Activated CD4-positive, alpha-beta T cell treated with anti-CD3 and anti-CD28 coated beads, Interleukin-2, amount 50 U/mL, for 1 hour (primary cell): ENCODE results near the gene NR1H4.
"Not testable (repeated sequence)": the region's sequence is repeated elsewhere in the genome, so short reads cannot be mapped to it uniquely, and the experiment has no call there.

Experiments used
- DNase-seq: peaks from one replicate; pipeline ENCODE4 v3.0.0-alpha.2; 2020

Gene NR1H4

DNA sequence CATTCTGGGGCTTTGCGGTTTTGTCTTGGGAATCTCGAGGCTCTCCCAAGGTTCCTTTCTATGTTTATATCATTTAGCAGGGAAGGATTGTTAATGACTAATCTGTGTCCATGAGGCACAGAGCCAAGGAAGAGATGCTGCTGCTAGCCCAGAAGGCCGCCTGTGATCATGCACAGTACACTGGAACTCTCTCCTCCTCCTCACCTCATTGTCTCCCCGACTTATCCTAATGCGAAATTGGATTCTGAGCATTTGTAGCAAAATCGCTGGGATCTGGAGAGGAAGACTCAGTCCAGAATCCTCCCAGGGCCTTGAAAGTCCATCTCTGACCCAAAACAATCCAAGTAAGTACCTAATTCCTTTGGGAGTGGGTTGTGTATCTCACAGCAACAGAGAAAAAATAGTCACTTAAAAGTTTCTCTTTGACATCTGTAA, at the start of gene NR1H4:
NR1H4 (plus strand) TSS at position 151 of the 435 bp plus-strand sequence. CDS start 19,458 bp downstream, outside the sequence.
- DNase-seq, result no peak

DNA sequence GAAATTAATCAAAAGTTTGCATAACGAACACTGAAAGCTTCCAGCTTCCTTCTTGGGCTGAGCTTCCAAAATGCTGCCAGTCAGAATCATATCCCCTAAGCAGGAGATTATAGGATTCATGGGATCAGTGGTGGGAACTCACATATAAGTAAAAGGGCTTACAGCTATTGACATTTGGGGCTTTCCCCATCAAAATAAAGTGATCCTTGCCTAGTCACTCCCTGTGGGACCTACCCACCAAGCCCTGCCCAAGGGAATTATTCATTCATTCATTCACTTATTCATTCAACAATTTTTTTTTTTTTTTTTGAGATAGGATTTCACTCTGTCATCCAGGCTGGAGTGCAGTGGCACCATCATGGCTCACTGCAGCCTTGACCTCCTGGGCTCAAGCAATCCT, 47.5 kb upstream of the NR1H4 start:
- DNase-seq, result no peak

DNA sequence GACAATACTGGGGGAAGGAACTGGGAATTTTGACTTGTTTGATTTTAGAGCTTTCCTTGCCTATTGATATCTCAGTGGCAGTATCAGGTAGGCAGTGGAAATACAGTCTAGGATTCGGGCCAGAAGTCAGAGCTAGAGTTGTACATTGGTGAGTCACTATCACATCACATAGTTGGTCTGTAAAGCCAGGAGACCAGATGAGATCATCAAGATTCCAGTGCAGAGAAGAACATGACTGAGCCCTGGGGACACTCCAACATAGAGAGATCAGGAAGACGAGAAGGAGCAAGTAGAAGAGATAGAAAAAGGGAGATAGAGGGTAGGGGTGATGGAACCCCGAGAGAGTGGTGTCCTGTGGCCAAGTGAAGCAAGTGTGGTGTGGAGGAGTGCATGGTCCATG, 46.6 kb upstream of the NR1H4 start:
- DNase-seq, result no peak

DNA sequence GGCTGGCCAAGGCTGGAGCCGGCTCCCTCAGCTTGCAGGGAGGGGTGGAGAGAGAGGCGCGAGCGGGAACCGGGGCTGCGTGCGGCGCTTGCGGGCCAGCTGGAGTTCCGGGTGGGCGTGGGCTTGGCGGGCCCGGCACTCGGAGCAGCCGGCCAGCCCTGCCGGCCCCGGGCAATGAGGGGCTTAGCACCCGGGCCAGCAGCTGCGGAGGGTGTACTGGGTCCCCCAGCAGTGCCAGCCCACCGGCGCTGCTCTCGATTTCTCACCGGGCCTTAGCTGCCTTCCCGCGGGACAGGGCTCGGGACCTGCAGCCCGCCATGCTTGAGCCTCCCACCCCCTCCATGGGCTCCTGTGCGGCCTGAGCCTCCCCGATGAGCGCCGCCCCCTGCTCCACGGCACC, 43.4 kb upstream of the NR1H4 start:
- not testable (repeated sequence) for DNase-seq

DNA sequence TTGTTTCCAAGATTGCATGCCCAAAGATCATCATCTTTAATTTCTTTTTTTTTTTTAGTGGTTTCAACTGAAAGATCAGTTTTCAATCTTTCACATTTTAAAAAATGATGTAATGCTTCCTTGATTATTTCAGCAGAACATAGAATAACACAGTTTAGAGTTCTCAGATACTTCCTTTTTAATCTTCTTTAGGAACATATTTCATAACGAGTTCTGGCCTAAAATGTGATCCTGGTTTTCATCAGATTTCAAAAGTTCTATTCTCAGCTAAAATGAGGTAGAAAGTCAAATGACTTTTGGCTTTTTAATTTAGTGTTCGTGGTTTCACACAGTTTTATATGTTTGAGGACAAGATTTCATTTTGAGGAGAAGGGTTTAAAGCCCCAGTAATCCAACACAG, 40.0 kb upstream of the NR1H4 start:
- no peak for DNase-seq

DNA sequence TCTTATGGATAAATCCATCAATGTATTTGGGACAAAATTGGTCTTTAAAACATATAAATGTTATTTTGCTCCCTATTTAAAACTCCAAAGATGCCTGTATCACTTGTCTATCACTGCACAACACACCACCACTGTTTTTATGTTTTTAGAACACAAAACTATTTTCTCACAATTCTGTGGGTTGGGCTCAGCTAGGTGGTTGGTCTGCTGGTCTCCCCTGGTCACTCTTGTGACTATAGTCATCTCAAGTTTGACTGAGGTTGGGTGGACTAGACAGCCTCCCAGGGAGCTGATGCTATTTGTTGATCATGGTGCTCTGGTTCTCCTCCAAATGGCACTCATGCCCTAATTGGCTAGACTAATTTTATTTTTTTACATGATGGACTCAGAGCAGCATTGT, 39.5 kb upstream of the NR1H4 start:
- no peak for DNase-seq

DNA sequence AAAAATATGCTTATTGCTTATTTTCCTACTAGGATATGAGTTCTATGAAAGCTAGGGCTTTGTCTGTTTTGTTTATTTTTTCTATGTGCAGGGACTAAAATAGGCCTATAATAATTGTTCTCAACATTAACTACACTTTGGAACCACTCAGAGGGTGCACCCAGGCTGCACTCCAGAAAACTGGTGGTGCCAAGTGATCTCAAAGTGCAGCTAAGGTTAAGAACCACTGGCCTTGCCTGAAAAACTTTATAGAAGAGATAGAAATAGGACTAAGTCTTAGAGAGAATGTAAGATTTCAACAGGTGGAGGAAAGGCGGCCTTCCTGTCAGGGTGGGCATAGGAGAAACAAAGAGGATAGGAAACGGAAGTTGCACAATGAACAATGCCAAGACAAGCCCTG, 37.7 kb upstream of the NR1H4 start:
- no peak for DNase-seq

DNA sequence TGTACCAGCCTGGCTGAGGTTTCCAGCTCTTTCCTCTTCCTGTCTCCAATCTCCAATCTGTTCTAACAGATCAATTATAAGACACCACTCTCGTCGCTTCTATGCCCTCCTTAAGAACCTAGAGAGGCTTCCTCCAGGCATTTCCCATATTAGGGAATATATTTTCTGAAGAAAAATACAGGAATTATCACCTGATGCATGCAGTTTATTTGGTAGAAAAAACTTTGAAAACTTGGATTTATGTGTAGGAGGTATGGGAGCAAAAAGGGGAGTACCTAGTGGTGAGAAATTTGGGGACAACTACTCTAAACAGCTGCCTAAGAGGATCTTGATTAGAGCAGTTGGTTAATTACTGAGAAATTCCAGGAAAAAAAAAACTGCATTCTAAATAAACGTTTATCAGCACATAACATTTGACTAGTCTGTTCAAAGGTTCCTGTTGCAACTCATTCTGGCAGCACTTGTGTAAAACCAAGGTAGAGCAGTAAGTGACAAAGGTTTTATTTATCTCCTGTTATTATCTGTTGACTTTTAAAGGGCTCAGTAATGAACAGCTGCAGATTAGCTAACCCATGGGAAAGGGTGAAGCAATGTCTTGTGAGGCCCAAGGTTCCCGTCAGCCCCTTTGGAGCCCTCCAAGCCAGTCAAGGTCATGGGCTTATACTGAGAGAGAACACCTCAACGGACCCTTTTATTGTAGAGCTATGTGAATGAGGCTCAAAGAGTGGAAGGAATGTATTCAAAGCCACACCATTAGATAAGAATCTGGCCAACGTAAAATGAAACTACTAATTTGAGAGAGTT, 36.4 kb upstream of the NR1H4 start:
- DNase-seq, result no peak

DNA sequence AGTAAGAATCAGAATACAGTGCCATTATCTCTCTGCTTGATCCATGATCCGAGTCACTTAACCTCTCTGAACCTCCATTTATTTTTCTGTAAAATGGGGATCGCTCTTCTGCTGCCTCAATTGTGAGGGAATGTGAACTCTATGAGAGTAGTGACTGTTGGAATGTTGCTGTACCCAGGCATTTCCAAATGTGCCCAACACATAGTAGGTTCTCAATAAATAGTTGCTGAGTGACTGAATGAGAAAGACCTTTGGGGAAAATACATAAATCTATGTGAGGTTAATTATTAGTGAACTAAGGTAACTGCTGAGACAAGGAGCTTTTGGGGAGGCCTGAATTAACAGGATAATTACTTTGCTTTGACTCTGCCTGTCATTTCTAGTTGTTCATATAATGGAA, 33.9 kb upstream of the NR1H4 start:
- no peak for DNase-seq

DNA sequence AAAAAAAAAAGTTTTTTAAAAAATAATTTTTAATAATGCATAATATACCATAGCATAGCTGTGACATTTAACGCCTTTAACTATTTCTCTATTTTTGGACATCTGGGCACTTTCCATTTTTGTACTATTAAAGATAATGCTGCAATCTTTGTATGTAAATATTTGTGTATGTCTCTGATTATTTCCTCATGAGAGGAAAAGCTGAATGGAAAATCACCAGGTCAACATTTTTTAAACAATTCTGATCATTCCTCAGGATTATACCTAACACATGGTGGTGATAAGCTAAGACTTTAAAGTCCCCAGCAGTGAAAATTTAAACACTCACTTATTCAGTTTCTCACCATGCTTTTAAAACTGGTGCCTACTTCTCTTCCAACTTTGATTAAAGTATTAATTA, 31.3 kb upstream of the NR1H4 start:
- DNase-seq, result no peak

DNA sequence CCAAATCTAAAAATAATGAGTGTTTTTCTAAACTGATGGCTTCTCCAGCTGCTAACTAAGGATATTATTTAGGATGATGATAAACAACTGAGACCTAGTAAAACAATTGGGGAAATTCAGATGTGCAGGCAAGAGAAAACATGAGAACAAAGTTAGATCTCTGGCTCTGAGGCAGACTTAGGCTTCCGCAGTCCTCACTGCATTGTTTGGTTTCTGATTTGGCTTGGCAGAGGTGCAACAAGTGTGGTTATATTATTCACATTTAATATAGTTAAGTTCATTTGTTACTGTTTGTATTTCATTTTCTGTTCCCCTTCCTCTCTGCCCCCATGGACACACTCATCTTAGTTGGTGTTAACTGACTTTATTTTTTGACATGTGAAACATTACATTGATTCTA, 30.2 kb upstream of the NR1H4 start:
- DNase-seq, result no peak

DNA sequence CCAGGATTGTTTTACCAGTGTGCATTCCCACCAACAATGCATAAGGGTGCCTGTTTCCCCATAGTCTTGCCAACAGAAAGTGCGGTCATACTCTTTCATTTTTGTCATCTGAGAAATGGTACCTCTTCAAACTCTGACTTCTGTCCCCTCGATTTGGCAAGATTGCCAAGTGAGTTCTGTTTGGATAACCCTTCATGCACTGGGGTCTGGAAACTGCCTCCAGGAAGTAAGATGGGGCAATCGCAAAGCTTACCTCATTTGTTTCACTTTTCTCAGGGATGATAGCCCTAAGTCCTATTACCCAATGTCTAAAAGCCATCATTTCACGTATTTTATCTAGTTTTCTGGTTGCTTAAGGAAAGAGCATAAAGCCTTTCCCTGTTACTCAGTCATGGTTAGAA, 28.6 kb upstream of the NR1H4 start:
- no peak for DNase-seq

DNA sequence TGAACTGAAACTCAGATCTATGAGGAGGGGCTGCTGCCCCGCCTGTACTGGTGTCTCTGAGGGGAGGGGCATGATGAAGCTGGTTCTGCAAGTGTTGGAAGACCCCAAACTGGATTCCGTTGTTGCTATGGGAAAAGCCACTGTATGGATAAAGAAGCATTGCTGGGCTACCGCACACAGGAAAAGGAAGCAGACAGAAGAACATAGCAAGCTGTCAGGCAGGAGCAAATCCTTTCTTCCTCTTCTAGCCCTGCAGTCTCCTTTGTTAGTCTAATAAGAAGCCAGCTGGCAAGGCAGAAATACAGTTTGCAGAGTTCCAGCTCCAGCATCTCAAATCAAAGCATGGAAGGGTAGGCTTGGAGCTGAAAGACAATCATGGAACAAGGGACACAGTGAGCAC, 26.3 kb upstream of the NR1H4 start:
- DNase-seq, result no peak

DNA sequence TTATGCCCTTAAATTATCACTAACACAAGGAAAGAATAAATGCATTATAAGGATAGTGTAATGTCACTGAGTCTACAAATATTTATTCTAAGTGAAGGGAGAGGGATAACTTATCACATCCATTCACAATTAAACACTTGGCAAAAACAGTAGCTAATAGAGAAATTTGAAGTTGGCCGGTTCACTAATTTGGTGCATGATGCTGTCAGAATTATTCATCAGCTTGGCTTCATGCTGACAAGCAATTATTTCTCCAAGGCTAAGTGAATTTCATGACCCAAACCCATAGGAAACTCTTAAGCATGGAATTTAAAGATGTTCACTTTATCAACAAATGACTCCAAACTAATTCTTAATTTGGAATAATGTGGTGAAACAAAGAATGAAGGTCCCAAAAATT, 25.0 kb upstream of the NR1H4 start:
- no peak for DNase-seq

DNA sequence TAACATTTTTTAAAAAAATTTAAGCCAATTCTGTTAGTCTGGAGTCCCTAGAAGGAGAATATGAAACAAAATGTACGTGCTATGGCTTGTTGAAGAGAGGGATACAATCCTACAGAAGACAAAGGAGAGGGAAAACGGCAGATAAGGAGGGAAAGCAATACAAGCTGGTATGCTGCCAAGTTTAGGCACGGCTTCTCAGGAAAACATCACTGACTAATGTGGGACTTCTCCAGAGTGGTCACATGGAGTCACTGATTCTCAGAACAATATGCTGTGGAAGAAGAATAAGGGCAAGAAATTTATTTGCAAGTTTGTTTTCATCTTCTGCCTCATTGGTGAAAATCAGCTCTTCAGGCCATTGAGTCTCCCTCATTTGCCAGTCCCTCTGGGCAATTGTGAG, 22.9 kb upstream of the NR1H4 start:
- DNase-seq, result no peak

DNA sequence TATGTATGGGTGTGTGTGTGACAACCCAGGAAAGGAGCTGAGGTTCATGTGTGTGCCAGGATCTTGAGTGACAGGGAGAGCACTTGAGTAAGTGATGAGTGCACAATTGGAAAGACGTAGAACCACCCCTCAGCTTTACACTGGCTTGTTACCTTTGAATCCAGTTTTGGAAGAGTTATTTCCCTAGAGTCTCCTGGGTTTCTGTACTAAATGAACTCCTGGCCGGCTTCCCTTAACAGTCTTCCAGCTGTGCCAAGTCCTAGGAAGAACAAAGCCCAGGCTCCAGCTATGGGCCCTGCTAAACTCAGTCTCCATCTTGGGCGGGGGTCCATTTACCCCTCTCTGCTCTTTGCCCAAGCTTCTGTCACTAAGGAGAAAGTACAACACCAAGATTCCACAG, 19.7 kb upstream of the NR1H4 start:
- no peak for DNase-seq

DNA sequence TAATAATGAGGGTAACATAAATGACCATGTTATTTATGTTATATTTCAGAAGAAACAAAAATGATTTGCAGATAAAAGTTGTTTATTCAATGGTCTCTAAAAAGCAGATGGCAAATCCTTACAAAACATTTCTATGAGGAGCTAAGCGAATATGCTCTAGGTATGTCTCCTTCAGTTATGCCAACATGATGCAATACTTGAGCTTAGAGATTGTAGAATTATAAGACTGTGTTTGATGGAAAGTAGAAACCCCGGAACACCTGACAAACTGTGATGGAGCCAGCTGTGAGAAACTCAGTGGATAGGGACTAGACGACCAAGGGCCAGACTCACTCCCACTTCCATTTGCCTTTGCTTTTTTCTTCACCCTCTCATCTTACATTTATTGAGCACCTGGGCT, 17.8 kb upstream of the NR1H4 start:
- DNase-seq, result no peak

DNA sequence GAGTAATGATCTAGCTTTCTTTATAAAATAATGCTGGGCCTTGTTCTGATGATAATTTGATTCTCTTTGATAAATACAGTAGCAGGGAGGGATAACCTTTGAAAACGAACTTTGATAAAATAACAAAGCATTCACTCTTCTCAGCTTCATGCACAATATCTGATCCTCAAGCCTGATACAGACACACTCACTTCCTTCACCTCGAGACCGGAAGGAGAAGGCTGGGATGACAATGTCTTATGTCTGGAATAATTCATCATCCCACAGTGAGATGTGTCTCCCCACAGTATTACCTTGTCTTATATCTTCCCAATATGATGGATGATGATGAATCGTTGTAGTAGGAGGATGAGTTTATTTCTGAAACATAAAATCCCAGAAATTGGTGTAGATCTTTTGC, 15.5 kb upstream of the NR1H4 start:
- DNase-seq, result no peak

DNA sequence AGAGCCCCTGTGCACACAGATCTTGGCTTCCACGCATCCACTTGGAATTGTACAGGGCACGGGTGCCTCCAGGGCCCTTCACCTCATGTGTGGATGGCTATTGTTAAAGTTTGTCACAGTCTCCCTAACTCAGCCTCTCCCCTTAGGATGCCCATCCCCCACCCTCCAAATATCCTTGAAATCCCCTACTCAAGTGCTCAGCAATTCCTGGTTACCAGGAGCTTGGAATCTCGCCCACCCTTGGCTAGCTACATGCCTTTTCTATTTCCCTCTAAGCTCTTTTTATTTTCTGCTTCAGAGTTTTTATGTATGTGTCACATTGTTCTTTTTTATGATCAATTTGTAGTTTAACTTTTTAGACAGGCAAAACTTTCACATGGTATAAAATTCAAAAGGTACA, 13.0 kb upstream of the NR1H4 start:
- DNase-seq, result no peak

DNA sequence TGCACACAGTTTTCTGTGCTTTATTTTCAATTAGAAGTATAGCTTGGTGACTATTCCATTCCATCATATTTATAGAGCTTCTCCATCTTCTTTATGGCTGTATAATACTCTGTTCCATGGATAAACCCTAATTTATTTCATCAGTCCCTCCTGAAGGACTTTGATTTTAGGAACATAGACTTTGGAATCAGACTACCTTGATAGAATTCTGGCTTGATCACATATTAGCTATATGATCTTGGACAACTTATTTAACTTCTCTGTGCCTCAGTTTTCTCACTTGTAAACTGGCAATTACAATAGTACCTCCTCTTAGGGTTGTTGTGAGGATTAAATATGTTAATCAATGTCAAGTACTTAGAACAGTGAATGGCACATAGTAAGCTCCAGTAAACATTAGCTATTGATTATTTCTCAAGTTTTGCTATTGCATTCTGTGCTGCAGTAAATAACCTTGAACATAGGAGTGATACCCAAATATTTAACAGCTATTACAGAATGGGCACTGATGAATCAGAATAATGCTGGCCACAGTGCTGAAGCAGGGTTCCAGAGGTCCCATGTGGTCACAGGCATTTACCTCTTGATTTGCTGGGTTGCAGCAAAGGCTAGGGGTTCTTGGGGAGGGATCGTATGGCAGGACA, 12.2 kb upstream of the NR1H4 start:
- DNase-seq, result no peak

DNA sequence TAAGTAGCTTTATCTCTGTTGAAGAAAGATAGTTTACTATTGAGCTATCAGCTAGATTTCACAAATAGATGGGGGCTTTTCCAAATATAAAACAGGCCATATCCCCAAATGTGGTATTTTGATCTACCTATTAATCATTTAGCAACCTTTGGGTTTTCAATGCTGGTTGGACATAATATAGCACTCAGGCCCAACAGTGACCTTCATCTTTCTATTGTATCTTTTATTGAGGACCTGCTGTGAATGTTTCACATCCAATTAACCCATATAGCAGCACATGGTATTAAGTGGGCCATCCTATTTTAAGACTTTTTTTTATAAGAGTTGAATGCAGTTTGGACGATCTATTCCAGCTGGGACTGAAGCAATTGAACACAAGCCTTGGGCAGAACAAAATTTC, 10.0 kb upstream of the NR1H4 start:
- no peak for DNase-seq

DNA sequence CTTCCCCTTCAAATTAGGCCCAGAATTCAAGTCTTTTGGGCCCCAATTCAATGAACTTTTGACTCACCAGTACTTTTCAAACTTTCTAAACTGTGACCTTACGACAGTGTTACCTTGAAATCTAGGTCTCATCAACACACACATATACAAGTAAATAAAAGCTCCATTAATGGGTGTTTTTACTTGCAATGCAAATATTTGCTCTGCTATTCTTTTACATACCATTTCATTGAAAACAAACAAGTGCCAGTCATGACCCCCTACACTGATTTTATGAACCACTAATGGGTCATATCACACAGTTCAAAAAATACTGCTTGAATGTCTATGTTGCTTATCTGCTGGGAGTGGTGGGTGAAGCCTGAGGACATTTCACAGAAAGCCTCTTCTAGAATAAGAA, 9.1 kb upstream of the NR1H4 start:
- DNase-seq, result no peak

DNA sequence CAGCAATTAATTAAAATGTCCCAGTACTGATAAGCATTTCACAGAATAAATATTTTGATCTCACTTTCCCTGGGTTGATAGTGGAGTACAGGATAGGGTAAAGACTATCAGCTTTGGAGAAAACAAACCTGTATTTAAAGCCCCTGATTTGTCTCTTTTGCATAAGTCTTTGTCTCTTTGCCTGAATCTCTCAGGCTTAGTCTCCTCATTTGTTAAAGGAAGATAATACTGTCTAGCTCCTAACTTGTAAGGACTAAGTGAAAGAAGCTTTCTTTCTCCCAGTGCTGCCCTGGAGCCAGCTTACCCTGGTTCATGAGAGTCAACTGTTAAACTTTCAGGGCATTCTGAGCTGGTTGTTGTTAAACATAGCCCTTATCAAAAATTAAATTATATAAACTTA, 5.5 kb upstream of the NR1H4 start:
- DNase-seq, result no peak

DNA sequence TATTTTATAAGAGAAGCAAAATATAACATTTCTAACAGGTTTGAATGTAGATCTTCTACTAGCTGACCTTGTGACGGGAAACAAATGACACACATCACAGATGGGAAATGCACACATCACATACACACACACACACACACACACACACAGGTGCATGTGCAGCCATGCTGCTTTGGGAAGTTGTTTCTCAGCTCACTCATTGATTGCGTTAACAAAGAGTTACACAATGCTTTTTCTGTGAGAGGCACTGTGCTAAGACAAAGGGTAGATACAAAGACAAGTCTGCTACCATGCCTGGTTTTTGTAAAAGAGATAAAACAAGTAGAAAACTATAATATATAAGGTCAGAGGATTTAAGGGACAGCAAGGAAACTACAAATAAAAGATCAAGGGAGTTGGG, 1.3 kb upstream of the NR1H4 start:
- no peak for DNase-seq
